GM12878 (cell line): ENCODE measurements around the gene HVCN1.
"Not testable (repeated sequence)": the region's sequence is repeated elsewhere in the genome, so short reads cannot be mapped to it uniquely, and the experiment has no call there.

Experiments
- ATF3 ChIP-seq: IDR thresholded peaks from 2 replicates; pipeline ENCODE4 v1.6.1; 2011; ENCODE audit warnings: low read depth, mild to moderate bottlenecking, low read length, moderate library complexity, borderline replicate concordance; ENCODE audit errors: extremely low read depth
- BRCA1 ChIP-seq: IDR thresholded peaks from 2 replicates; pipeline ENCODE4 v1.6.1; 2011; ENCODE audit warnings: low read depth, low read length, improper control_type of control experiment
- CTCF ChIP-seq, 3 experiments: IDR thresholded peaks in 2 of 3; conservative IDR thresholded peaks in 1 of 3; 2 replicates each; pipeline ENCODE4 v1.5.1; 2011; ENCODE audit warnings: low read depth in 3 of 3, low read length in 3 of 3, mild to moderate bottlenecking in 3 of 3, control low read depth in 2 of 3, moderate library complexity in 2 of 3, inconsistent platforms in 1 of 3, mixed read lengths in 1 of 3; ENCODE audit not compliant: control insufficient read depth in 2 of 3, insufficient read depth in 1 of 3; ENCODE audit errors: extremely low read depth in 1 of 3
- EZH2 ChIP-seq: IDR thresholded peaks from 2 replicates; pipeline ENCODE4 v1.6.1; 2012; ENCODE audit warnings: low read depth, mild to moderate bottlenecking, control low read depth, inconsistent platforms, low read length, borderline replicate concordance; ENCODE audit not compliant: control insufficient read depth
- FOXK2 ChIP-seq: fragments of 450-650 bp; IDR thresholded peaks from 2 replicates; pipeline ENCODE4 v1.6.1; 2017; ENCODE audit warnings: mild to moderate bottlenecking, moderate library complexity
- JUND ChIP-seq: IDR thresholded peaks from 2 replicates; pipeline ENCODE4 v1.6.1; 2012; ENCODE audit warnings: low read depth, mild to moderate bottlenecking, low read length, improper control_type of control experiment, moderate library complexity
- MAX ChIP-seq: IDR thresholded peaks from 2 replicates; pipeline ENCODE4 v1.6.1; 2012; ENCODE audit warnings: low read depth, low read length, improper control_type of control experiment
- POLR2AphosphoS5 ChIP-seq: IDR thresholded peaks from 2 replicates; pipeline ENCODE4 v1.6.1; 2011; ENCODE audit warnings: mild to moderate bottlenecking, low read length, inconsistent platforms

- TF ChIP-seq FOXK2, MAX, POLR2AphosphoS5, JUND, EZH2, BRCA1, ATF3: not testable (repeated sequence)
- peak; percentile 61 to 81 (median 76); a peak in 5 of 6 replicates for TF ChIP-seq CTCF (IDR thresholded peaks at IDR 0.05 in 2 of 3, conservative IDR thresholded peaks at IDR 0.05 in 1 of 3; ENCODE audit: control insufficient read depth in 2 of 3, extremely low read depth in 1 of 3, insufficient read depth in 1 of 3, low read depth in 3 of 3, low read length in 3 of 3)
Observed at GRCh38 chr12:110602085-110602814, 86.7 kb downstream of the HVCN1 start.
